ENCODE results near the gene PNMA6E.

Gene PNMA6E

DNA sequence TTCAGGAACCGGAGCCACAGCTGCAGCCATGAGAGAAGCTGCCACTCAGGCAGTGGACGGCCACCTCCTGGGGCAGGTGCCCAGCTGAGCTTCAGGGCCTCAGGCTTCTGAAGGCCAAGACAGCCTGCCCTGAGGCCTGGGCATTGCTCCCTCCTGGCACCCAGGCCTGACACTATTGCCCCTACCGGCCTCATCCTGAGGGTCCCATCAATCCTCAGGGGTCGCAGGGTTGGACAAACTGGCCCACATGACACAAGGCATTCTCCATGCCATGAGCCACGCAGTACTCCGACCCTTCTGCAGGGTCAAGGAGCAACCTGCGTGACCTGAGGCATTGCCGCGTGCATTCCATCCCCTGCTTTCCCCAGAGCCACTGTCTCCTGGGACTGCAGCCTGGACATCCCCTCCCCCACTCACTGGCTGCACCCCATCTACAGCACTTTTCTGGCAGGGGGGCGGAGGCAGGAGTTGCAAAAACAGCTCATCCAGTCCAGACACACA, 7.1 kb upstream of the PNMA6E start:
- TF ChIP-seq GATA3 (IDR thresholded peaks at IDR 0.05; ENCODE audit: low read depth, low read length) (no peak), GATA2 (IDR thresholded peaks at IDR 0.05; ENCODE audit: low read depth, low read length) (no peak)

DNA sequence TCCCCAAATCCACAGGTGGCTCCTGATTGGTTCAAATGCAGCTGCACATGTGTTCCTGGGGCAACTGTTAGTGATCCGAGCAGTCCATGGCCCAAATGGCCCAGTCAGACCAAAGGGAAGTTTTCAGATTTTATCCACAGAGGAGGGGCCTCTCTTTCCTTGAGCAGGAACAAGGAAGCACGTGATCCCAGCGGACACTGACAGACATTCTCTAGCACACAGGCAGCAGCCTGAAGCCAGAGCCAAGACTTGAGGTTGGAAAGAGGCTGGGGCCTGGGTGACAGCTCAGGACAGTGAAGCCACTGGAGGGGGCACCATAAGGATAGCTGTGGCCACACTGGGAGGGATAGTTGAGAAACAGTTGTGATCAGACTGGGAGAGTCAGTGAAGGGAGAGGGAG, 6.6 kb upstream of the PNMA6E start:
- TF ChIP-seq GATA2 (IDR thresholded peaks at IDR 0.05; ENCODE audit: low read depth, low read length) (no peak), GATA3 (IDR thresholded peaks at IDR 0.05; ENCODE audit: low read depth, low read length) (no peak)

DNA sequence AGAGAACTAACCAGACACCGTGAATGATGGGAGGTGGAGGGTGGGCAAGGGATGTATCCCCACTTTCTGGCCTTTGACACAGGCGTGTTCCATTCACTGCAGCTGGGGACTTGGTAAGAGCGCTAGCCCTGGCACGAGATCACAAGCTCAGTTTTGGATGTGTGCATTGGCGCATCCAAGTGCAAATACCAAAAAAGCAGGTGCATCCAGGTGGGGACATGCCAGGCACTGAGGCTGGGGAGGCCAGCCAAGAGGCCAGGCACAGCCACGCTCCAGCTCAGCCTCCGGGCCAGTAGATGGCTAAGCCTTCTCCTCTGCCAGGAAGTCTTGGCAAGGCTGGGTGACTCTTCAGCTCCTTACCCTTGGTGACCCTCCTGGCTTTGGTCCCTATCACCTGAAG, 5.8 kb upstream of the PNMA6E start:
- TF ChIP-seq GATA3 (IDR thresholded peaks at IDR 0.05; ENCODE audit: low read depth, low read length) (no peak), GATA2 (IDR thresholded peaks at IDR 0.05; ENCODE audit: low read depth, low read length) (no peak)

DNA sequence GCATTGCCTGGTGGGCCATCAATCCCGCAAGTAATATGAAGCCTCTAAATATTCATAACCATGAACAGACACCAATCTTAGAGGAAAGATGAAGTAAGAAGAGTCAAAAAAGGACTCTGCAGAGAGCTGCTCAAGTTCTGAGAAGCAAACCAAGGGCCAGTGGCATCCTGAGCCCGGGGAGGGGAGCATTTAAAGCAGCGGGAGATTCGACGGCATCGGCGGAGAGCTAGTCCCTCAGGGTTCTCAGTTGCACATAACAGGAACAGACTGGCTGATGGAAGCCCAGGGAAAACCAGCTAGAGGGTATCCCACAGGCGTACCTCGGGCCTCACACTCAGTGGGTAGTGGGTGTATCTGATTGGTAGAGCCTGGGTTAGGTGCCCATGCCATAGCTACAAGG, 4.9 kb upstream of the PNMA6E start:
- no peak for TF ChIP-seq GATA3 (IDR thresholded peaks at IDR 0.05; ENCODE audit: low read depth, low read length)
- no peak for TF ChIP-seq GATA2 (IDR thresholded peaks at IDR 0.05; ENCODE audit: low read depth, low read length)

DNA sequence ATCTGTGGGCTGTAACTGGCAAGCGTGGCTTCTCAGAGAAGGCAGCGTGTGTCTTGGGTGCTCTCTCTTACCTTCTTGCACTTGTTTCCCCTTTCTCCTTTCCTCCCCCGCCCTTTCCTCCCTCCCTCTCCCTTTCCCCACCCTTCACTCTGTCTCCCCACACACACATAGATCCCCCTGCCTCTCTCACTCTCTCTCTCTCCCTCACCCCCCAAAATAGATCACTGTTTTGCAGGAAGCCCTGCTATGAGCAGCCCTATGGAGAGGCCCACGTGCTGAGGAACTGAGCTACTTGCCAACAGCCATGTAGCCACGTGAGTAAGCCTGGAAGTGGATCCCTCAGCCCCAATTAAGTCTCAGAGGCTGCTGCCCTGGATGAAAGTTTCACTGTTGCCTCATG, 4.3 kb upstream of the PNMA6E start:
- no peak for TF ChIP-seq GATA2 (IDR thresholded peaks at IDR 0.05; ENCODE audit: low read depth, low read length)
- no peak for TF ChIP-seq GATA3 (IDR thresholded peaks at IDR 0.05; ENCODE audit: low read depth, low read length)

DNA sequence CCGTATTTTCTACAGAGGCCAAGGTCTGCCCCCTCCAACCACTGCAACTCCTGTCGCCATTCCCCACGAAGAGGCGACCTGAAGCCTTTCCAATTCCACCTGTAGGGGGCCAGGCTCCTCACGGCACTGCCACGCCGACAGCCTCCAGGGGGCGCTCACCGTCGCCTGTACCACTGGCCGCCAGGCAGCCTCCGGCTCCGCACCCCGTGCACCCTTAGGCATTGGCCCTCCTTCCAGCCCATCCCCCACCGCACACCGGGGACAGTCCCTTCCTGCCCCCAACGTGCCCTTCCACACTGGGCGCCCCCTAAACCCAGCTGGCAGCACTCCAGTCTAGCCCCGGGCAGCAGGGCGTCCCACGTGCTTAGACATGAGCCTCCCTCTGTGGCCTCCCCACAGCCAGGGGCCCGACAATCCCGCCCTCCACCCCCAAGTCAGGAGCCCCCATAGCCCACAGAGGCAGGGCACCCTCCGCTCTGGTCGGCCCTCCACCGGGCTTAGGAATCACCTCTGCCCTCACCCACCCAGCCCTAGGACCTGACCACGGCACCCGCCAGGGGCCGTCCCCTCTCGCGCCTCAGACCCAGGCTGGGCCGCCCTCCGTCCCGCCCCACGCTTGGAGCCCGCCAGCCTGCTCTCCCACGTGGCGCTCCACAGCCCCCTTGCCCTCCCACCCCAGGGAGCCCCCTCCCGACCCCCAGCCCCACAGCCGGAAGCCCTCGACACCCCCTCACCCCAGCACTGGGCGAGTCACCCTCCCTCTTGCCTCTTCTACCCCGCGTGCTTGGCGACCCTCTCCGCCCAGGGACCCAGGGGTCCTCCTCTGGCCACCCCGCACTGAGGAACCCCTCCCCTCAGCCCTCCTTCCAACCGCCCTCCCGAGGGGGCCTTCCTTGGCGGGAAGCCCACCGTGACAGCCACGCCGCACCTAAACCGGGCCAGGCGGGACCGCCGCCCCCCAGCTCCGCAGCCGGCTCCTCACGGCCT, 711 bp downstream of the PNMA6E start:
- TF ChIP-seq GATA3 (IDR thresholded peaks at IDR 0.05; ENCODE audit: low read depth, low read length) (no peak), GATA2 (IDR thresholded peaks at IDR 0.05; ENCODE audit: low read depth, low read length) (no peak)

DNA sequence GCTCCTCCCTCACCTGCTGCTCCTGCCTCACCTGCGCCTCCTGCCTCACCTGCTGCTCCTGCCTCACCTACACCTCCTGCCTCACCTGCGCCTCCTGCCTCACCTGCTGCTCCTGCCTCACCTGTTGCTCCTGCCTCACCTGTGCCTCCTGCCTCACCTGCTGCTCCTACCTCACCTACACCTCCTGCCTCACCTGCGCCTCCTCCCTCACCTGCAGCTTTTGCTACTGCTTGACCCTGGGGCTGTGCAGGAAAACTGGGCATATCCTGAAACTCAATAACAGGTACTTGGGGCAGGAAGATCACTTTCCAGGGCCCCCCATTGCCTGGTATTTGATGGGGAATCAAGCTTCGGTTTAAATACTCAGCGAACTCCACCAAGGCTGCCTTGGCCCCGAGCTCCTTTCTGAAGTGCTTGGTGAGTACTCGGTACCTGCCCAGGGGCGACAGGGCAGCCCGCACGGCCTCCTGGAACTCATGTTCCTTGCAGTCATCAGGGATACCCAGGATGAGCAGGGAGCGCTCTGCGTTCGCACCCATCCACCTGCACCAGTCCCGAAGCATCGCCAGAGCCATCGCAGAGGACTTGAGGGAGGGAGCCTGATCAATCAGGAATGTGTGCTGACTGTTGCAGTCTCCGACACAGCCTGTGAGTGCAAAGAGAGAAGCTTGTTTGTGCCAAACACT, 2.7 kb downstream of the PNMA6E start:
- TF ChIP-seq GATA3 (IDR thresholded peaks at IDR 0.05; ENCODE audit: low read depth, low read length): no peak
- TF ChIP-seq GATA2 (IDR thresholded peaks at IDR 0.05; ENCODE audit: low read depth, low read length): no peak

DNA sequence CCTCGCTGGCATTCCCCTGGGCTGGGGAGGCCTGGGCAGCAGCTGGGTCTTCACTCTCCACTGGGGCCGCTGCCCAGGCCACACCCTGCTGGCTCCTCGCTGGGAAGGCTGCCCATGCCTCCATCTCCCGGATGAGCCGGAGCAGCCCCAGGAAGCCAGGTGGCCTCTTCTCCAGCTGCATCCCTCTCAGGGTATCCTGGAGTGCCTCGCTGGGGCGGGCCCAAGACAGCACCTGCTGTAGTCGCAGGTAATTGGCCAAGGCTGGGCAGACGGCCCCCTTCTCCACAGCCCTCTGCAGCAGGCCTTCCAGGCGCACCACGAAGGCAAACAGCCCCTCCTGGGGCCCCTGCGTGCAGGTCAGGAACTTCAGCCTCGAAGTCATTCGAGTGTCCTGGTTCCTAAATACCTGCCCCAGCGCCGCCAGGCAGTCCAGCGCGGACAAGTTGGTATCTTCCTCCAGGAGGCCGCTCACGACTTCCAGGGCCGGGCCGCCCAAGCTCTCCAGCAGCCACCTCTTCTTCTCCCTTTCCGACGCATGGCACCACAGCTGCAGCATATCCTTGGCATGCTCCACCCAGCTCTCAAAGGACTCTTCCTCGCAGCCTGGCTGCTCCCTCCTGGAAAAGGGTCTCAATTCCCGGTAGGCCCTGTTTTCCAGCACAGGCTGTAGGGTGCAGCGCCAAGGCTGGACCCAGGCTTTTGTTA, 3.7 kb downstream of the PNMA6E start:
- TF ChIP-seq GATA2 (IDR thresholded peaks at IDR 0.05; ENCODE audit: low read depth, low read length) (no peak), GATA3 (IDR thresholded peaks at IDR 0.05; ENCODE audit: low read depth, low read length) (no peak)

DNA sequence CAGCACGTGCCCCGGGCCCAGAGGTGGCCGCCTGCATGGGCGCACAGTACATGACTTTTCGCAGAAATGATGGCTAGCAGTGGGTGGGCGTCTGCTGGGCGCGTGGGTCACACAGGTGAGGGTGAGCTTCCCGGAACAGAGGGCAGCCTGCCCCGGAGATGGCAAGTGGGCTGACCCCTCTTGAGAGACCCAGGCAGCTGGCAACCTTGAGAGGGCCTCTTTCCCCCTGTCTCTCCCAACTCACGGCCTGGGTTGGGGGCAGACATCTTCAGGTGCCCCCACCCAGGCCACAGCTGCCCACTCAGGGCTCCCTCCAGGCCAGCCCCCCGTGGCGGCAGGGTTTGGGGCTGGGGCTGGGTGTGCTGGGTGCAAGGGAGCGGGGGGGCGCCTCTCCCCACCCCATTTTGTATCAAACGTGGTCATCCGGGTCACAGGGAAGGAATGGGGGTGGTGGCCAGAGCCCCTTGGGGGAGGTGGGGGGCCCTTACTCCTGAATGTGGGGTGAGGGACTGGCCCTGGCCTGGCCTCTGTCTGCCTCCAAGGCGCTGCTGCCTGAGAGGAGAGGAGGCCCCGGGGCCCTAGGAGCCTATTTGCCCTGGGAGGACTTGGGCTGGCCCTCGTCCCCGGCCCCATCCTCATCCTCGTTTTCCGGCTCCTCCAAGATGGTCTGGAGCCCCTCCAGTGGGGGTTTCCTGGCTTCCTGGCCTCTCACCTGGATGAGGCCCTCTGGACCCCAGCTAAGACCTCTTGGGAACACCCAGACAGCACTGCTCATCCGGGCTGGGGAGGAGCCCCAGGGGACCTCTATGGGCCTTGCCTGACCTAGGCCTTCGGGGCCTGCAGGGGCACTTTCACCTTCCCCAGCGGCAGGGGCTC, 4.6 kb downstream of the PNMA6E start:
- TF ChIP-seq GATA3 (IDR thresholded peaks at IDR 0.05; ENCODE audit: low read depth, low read length): no peak
- no peak for TF ChIP-seq GATA2 (IDR thresholded peaks at IDR 0.05; ENCODE audit: low read depth, low read length)

DNA sequence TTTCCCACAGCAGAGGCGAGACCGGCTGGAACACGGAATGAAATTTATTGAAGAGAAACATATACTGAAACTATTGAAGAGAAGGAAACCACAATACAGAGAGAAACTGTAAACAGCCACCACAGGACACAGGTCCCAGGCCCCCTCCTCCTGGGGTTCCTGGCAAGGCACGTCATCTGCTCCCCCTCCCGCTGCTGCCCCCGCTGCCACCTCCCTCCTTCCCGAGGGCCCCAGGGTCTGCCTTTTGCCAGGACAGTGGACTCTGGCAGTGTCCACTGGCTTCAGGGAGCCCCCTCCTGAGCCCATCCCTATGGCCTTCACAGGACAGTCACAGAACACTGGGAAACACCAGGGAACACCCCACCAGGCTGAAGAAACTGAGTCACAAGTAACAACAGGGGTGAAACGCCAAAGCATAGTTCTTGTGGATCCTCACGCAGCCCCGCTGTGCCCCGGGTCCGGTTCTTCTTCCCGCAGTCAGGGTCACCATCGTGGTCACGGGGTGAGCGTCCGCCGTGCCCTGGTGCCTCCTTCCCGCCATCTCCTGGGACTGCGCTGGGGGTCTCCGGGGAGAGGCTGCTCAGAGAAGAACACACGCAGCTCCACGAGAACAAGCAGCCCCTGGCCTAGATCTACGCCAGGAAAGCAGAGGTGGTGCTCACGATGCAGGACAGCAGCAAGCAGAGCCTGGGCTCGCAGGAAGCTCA, 5.4 kb downstream of the PNMA6E start:
- TF ChIP-seq GATA3 (IDR thresholded peaks at IDR 0.05; ENCODE audit: low read depth, low read length): no peak
- no peak for TF ChIP-seq GATA2 (IDR thresholded peaks at IDR 0.05; ENCODE audit: low read depth, low read length)

DNA sequence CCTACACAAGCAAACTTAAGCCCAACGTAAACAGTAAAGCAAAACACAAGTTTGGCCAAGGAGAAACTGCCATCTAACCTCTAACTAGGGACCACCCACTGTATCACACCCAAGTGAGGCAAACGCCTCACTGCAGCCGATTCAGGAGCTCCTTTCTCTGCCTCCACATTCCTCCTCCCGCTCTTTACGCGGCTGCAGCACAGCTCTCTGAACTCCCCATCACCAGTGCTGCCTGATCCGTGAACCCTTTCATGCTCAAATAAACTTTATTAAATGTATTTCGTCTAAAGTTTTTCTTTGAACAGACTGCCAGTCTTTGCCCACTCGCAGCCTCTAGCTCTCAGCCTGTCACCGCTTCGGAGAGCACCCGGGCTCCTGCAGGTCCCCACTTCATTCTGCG, 6.5 kb downstream of the PNMA6E start:
- TF ChIP-seq GATA3 (IDR thresholded peaks at IDR 0.05; ENCODE audit: low read depth, low read length): no peak
- no peak for TF ChIP-seq GATA2 (IDR thresholded peaks at IDR 0.05; ENCODE audit: low read depth, low read length)

DNA sequence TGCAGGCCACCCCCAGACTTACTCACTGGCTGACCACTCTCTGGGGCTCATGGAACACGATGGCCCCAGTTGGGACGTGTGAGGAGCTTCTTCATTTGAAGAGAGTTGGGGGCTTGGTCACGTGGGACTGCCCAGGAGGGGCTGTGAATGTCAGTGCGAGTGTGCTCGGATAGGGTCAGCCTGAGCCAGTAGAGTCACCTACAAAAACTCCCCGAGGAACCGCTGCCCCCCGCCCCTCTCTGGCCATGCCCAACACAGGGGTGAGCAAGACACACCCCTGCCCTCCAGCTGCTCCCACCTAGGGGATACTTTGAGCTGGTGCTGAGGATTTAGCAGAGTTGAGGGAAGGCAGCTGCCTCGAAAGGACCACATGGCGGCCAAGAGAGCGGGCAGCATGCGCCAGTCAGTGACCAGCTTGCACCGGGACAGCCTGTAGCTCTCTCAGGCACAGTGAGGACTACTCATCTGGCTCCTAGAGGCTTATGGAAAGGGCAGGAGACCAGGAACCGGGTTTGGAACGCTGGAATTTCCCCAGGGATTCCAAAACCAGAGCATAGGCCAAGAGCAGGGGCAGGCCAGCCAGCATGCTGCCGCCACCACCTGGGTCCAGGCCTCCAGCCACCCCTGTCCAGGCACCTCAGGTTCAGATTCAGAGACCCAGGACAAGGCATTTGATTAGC, 8.4 kb downstream of the PNMA6E start:
- TF ChIP-seq GATA2 (IDR thresholded peaks at IDR 0.05; ENCODE audit: low read depth, low read length) (no peak), GATA3 (IDR thresholded peaks at IDR 0.05; ENCODE audit: low read depth, low read length) (no peak)

Measured in SH-SY5Y (cell line).